Measurements from ENCODE around the gene SAMD11.
"Not testable (repeated sequence)": the region's sequence is repeated elsewhere in the genome, so short reads cannot be mapped to it uniquely, and the experiment has no call there.

The SAMD11 gene

GRCh38 chr1:965526-966134 lies 41.9 kb downstream of the SAMD11 start:
- DNase-seq: no peak

DNA sequence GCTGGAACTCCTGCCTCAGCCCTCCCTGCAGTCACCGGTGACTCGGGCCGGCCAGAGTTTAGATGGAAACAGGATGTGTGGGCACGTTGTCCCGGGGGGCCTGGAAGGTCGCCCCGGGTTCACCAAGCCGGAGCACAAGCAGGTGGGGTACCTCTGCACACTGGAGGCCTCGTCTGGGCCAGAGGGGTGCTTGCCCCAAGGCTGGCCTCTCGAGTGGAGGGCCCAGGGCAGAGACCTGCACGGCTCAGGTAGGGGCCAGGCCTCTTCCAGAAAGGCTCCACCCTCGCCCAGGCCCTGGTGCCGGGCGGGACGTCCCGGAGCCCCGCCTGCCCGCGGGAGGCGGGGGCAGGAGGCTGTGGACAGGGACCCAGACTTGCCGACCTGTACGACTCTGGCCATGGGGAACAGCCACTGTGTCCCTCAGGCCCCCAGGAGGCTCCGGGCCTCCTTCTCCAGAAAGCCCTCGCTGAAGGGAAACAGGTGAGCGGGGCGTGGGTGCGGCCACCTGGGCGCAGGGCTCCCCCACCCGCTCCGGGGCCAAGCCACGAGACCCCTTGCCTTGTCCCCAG lies 42.5 kb downstream of the SAMD11 start, which contains the start of gene PLEKHN1:
Gene PLEKHN1, plus strand, starts transcription at position 348 of the 569 bp plus-strand sequence. Its CDS starts 50 bp downstream, at position 398.
- DNase-seq: no peak

DNA sequence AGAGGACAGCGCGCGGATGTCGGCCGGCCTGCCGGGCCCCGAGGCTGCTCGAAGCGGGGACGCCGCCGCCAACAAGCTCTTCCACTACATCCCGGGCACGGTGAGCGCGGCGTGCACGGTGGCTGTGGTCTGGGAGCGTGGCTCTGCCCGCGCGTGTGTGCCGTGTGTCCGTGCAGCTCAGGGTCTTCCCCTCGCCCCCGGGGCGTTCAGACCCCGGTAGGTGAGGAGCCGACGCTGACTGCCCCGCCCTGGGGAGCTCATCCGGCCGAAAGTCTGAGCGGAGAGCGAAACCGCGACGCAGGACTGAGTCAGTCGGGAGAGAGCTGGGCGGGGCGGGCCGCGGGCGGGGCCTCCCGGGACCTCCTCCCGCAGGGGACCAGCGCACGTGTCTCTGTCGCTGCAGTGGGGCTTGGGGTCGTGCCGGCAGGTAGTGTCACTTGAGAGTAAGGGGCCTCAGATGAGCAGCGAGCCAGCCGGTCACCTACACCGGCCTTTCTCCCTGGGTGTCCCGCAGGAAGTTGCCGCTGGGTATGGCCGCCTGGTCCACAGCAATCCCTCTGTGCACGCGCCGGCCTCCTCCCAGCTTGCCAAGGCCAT lies 43.1 kb downstream of the SAMD11 start:
- DNase-seq: no peak

DNA sequence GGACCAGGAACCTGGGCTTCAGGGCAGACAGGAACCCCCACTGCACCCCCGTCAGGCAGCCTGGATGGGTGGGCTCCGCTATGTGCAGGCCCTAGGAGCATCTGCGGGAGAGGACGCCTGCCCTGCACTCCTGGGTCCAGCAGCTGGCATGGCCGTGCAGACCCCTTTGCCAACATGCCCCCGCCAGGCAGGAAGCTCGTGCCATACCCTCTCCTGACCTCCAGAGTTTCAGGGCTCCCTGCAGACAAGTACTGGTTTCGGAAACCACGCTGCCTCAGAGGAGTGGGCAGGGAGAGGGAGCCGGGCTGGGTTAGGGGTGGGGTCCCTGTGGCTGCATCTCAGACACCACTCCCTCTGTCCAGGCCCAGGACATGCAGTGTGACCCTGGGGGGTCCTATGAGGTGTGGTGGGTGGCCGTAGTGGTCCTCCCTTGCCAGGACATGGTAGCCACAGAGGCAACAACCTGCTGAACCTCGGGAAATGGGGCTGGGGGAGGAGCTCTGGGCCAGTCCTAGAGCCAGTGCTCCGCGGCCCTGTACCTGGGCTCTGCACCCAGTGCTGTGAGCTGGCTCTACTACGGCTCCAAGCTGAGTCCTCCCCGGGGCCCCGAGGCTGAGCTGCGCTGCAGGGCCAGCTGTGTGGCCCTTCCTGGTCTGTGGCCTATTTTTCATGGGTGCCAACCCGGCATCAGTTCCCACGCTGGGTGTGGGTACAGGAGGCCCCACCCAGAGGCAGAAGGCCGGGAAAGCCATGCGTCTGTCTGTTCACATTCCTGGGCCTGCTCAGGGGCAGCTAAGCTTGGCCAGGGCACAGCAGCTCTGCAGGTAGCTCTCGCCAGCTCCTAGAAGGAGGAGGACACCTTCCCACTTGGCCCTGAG lies 44.0 kb downstream of the SAMD11 start:
- no peak for DNase-seq

GRCh38 chr1:969260-969855 lies 45.6 kb downstream of the SAMD11 start:
- DNase-seq: no peak

GRCh38 chr1:970242-970972 lies 46.7 kb downstream of the SAMD11 start:
- no peak for DNase-seq

GRCh38 chr1:970973-971730 lies 47.4 kb downstream of the SAMD11 start:
- no peak for DNase-seq

DNA sequence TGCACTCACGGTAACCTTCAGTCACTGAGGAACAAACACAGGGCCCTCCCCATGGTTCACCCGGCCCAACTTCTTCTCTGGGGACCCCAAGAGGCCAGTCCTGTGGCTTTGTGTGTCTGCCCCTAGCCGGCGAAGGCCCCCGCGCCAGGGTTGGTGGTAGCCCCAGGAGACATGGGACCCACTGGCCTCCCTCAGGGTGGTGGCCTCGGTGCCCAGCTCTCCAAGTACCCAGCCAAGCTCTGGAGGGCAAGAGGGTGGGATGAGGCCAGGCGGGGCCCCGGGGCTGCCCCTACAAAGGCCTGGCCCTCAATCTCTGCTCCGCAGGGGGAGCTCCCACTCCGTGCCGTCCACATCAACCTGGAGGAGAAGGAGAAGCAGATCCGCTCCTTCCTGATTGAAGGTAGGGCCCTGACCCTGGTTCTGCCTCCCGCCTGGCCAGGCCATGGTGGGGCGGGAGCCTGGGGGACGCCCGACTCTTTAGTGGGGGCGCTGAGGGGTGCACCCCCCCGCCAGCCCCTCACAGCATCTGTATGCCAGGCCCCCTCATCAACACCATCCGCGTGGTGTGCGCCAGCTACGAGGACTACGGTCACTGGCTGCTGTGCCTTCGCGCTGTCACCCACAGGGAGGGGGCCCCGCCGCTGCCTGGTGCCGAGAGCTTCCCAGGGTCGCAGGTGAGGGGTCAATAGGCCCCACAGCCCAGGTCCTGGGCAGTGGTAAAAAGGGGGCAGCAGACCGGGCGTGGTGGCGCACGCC lies 48.2 kb downstream of the SAMD11 start:
- DNase-seq: no peak

DNA sequence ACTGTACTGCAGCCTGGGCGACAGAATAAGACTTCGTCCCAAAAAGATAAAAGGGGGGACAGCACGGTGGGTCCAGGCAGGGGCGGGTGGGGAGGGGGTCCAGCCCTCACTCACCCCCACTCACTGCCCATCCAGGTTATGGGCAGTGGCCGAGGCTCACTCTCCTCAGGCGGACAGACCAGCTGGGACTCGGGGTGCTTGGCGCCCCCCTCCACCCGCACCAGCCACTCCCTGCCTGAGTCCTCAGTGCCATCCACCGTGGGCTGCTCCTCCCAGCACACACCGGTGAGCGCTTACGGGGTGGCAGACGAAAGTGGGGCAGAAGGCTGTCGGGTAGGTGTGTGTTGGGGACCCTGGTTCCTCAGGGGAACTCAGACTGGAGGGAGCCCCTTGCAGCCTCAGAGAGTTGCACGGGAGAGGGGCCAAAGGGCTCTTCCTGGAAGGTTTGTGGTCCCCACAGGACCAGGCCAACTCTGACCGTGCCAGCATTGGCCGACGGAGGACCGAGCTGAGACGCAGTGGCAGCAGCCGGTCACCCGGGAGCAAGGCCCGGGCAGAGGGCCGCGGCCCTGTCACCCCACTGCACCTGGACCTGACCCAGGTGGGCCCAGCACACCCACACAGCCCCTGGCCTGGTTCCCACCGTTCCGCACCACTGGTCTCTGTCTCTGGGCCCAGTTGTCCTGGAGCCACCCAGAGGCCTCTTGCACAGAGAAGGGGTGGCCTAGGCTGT lies 49.2 kb downstream of the SAMD11 start:
- no peak for DNase-seq

- no peak for DNase-seq
Observed at GRCh38 chr1:973459-974292, 50.0 kb downstream of the SAMD11 start.

- no peak for DNase-seq
Observed at GRCh38 chr1:974293-974640, 50.5 kb downstream of the SAMD11 start.

- no peak for DNase-seq
Observed at GRCh38 chr1:974687-975328, 51.1 kb downstream of the SAMD11 start.

DNA sequence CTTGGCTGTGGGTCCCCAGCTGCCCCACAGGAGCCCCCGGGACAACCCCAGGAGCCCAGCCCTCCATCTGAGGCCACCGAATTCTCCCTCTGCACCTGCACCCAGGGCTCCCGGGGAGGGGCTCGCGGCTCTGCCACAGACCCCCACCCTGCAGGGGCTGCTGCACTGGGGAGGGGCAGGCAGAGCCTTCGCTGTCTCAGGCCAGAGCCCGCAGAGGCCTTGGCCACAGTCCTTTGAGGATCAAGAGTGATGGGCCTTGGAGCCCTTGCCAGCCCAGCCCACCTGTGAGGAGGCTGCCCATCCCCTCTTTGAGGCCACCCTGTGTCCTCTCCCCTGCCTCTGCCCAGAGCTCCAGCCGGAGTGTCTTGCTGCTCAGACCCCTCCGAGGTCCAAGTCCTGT lies 51.6 kb downstream of the SAMD11 start:
- DNase-seq: no peak

DNA sequence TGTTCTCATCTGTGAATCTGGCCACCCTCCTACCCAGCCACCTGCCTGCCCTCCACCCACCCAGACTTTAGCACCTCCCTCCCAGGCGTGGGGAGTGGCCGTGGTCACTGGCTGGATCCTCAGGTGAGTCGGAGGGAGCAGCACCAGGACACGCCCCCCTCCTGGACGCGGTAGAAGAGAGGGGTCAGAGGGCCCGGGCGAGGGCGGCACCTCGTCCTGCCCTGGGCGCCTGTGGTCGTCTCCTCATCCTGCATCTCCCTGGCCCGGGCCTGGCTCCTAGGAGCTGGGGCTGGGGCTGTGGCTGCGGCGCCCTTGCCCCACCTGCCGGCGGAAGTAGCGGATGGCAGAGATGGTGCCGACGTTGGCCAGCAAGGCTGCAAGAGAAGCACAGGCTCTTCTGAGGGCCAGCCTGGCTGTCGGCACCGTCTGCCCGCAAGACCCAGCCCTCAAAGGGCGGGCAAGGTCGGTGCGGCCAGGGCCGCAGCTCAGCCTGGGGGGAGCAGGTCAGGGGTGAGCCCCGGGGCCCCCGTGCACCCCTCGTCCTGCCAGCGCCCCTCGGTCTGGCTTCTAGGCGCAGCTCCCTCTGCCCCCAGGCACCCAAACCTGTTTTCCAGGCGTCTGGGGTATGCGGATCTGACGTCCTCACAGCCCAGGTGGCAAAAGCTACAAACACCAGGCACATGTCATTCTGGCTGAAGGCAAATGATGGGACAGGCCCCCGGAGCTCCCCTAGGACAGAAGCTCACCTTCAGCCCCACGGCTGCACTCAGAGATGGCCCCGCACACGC lies 52.4 kb downstream of the SAMD11 start:
- DNase-seq: no peak

GRCh38 chr1:976791-977190 lies 53.1 kb downstream of the SAMD11 start:
- DNase-seq: not testable (repeated sequence)

DNA sequence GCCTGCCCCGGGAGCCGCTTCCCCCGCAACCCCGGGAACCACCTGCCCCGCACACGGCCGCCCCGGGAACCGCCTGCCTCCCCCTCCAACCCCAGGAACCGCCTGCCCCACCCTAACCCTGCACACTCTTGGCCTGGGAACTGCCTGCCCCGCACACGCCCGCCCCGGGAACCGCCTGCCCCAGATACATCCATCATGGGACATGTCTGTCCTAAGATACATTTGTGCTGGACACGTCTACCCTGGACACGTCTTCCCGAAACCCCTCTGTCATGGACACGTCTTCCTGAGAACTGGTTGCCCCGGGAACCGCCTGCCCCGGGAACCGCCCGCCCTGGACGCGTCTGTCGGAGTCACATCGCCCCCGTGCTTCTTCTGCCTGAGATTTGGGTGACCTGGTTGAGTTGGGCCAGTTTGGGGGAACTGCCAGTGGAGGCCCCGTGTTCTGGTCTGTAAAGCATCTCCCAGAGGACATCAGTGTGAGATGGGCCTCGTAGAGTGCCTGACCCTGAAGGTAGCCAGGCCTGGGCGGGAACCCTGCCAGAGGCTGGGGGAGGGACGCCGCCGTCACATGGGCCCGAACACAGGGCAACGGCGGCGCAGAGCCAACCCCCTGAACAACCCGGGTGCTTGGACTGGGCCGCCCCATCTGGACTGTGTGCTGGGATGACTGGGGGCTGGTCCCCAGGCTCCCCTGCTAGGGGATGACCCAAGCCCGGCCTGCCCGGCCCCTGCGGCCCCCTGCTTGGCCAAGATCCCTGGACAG lies 54.5 kb downstream of the SAMD11 start:
- DNase-seq: no peak

Data from NCI-H1436 treated with DMSO at 0.1 percent for 48 hours (cell line).